Chondrocyte (in vitro differentiated cells): ENCODE measurements around the gene DISP2. TPM values are rescaled to one million over a fixed set of nuclear protein-coding genes. Genes with fewer than 3 reads are reported as not detected.

Experiments used
- DNase-seq: peaks from one replicate; pipeline ENCODE4 v3.0.0; 2021; ENCODE audit warnings: mixed read lengths, low spot score
- H3K27ac Mint-ChIP-seq: one replicate; pipeline ENCODE4 v1.8.0; 2021; ENCODE audit warnings: mild to moderate bottlenecking, moderate library complexity, mixed read lengths; ENCODE audit not compliant: unreplicated experiment
- H3K27me3 Mint-ChIP-seq: 2 replicates; pipeline ENCODE4 v1.8.0; 2021; ENCODE audit warnings: low read depth, mixed read lengths
- H3K36me3 Mint-ChIP-seq: 2 replicates; pipeline ENCODE4 v1.8.0; 2021; ENCODE audit warnings: low read depth, mixed read lengths
- H3K4me1 Mint-ChIP-seq: 2 replicates; pipeline ENCODE4 v1.8.0; 2021; ENCODE audit warnings: low read depth, mild to moderate bottlenecking, mixed read lengths
- H3K4me3 Mint-ChIP-seq: one replicate; pipeline ENCODE4 v1.8.0; 2021; ENCODE audit warnings: mild to moderate bottlenecking, moderate library complexity, mixed read lengths; ENCODE audit not compliant: unreplicated experiment
- H3K9me3 Mint-ChIP-seq: 2 replicates; pipeline ENCODE4 v1.8.0; 2021; ENCODE audit warnings: low read depth, mixed read lengths
- CTCF ChIP-seq: fragments of 200-600 bp; sonication (generic); IDR thresholded peaks from 2 replicates; pipeline ENCODE4 v1.5.0; 2021; ENCODE audit warnings: antibody characterized with exemption, mild to moderate bottlenecking, moderate library complexity
- total RNA-seq: library from RNA; stranded (reverse); gene quantifications from 3 replicates; pipeline ENCODE4 v1.2.1, GENCODE V29; 2021

Gene DISP2
- total RNA-seq, 1 donor from 2014 or later: 1.4 TPM

GRCh38 chr15:40410476-40410875 lies 52.5 kb downstream of the DISP2 start:
- peaks cover 37% of the 10 kb centered on the region for H3K36me3 Mint-ChIP-seq
- H3K27ac Mint-ChIP-seq: no peak overlapping the region
- no peak for DNase-seq

GRCh38 chr15:40412095-40412759 lies 54.2 kb downstream of the DISP2 start:
- no peaks in the 10 kb centered on the region for H3K9me3 Mint-ChIP-seq
- H3K4me3 Mint-ChIP-seq: no peak overlapping the region
- no peak overlapping the region for H3K27ac Mint-ChIP-seq
- no peak for DNase-seq
- H3K36me3 Mint-ChIP-seq: peaks cover 39% of the 10 kb centered on the region
- no peak for TF ChIP-seq CTCF
- H3K27me3 Mint-ChIP-seq: no peaks in the 10 kb centered on the region
- H3K4me1 Mint-ChIP-seq: peaks cover 4% of the 10 kb centered on the region

More at GRCh38 chr15:40410476-40410875, 52.5 kb downstream of the DISP2 start:
- H3K9me3 Mint-ChIP-seq: no peaks in the 10 kb centered on the region
- H3K27me3 Mint-ChIP-seq: no peaks in the 10 kb centered on the region
- H3K4me1 Mint-ChIP-seq: peaks cover 17% of the 10 kb centered on the region
- H3K4me3 Mint-ChIP-seq: no peak overlapping the region
- no peak for TF ChIP-seq CTCF

GRCh38 chr15:40413036-40413435 lies 55.0 kb downstream of the DISP2 start:
- TF ChIP-seq CTCF: no peak
- H3K27me3 Mint-ChIP-seq: no peaks in the 10 kb centered on the region
- H3K4me3 Mint-ChIP-seq: no peak overlapping the region
- no peaks in the 10 kb centered on the region for H3K4me1 Mint-ChIP-seq
- DNase-seq: no peak
- no peak overlapping the region for H3K27ac Mint-ChIP-seq
- H3K36me3 Mint-ChIP-seq: peaks cover 46% of the 10 kb centered on the region
- no peaks in the 10 kb centered on the region for H3K9me3 Mint-ChIP-seq

GRCh38 chr15:40414816-40415215 lies 56.8 kb downstream of the DISP2 start:
- Mint-ChIP-seq H3K27me3 (no peaks in the 10 kb centered on the region), H3K27ac (no peak overlapping the region), H3K4me1 (no peaks in the 10 kb centered on the region), H3K4me3 (no peak overlapping the region), H3K36me3 (peaks cover 46% of the 10 kb centered on the region), H3K9me3 (no peaks in the 10 kb centered on the region)
- no peak for TF ChIP-seq CTCF
- no peak for DNase-seq

- TF ChIP-seq CTCF: no peak
- Mint-ChIP-seq H3K4me1 (no peaks in the 10 kb centered on the region), H3K4me3 (no peak overlapping the region), H3K36me3 (peaks cover 44% of the 10 kb centered on the region), H3K27ac (no peak overlapping the region), H3K27me3 (no peaks in the 10 kb centered on the region), H3K9me3 (no peaks in the 10 kb centered on the region)
- DNase-seq: no peak
These were observed 57.2 kb downstream of the DISP2 start for GRCh38 chr15:40415226-40415625.
